ENCODE data around the gene GNB1.

GNB1 gene

GRCh38 chr1:1825217-1825616, 65.7 kb downstream of the GNB1 start:
- Mint-ChIP-seq H3K9me3 (no peaks in the 10 kb centered on the region), H3K4me3 (no peak overlapping the region), H3K4me1 (ENCODE audit: low read depth) (peaks cover 44% of the 10 kb centered on the region), H3K27me3 (no peaks in the 10 kb centered on the region), H3K27ac (peak overlapping the region; percentile 21), H3K36me3 (ENCODE audit: low read depth) (peaks cover 41% of the 10 kb centered on the region)

DNA sequence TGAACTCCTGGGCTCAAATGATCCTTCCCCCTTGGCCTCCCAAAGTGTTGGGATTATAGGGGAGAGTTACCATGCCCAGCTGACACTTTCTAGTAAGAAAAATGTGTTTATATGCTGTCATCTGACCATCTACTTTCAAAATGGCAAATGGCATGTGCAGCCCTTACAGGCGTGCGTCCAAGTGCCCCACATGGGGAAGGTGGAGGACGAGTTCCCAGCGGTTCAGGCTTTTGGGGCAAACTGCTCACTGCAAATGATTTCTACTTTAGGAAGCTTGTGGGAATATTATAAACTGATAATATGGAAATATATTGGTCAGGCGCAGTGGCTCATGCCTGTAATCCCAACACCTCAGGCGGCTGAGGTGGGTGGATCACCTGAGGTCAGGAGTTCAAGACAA, 71.1 kb downstream of the GNB1 start:
- H3K4me3 Mint-ChIP-seq: no peak overlapping the region
- H3K9me3 Mint-ChIP-seq: no peaks in the 10 kb centered on the region
- H3K4me1 Mint-ChIP-seq (ENCODE audit: low read depth): peaks cover 15% of the 10 kb centered on the region
- peaks cover 46% of the 10 kb centered on the region for H3K36me3 Mint-ChIP-seq (ENCODE audit: low read depth)
- H3K27ac Mint-ChIP-seq: no peak overlapping the region
- H3K27me3 Mint-ChIP-seq: no peaks in the 10 kb centered on the region

GRCh38 chr1:1817221-1817620, 73.7 kb downstream of the GNB1 start:
- Mint-ChIP-seq H3K4me1 (ENCODE audit: low read depth) (peaks cover 6% of the 10 kb centered on the region), H3K9me3 (no peaks in the 10 kb centered on the region), H3K36me3 (ENCODE audit: low read depth) (peaks cover 50% of the 10 kb centered on the region), H3K27ac (peak overlapping the region; percentile 41), H3K27me3 (no peaks in the 10 kb centered on the region), H3K4me3 (no peak overlapping the region)

GRCh38 chr1:1815606-1816281, 75.1 kb downstream of the GNB1 start:
- Mint-ChIP-seq H3K9me3 (no peaks in the 10 kb centered on the region), H3K27me3 (no peaks in the 10 kb centered on the region), H3K27ac (peak overlapping the region; percentile 63), H3K4me3 (no peak overlapping the region), H3K36me3 (ENCODE audit: low read depth) (peaks cover 48% of the 10 kb centered on the region), H3K4me1 (ENCODE audit: low read depth) (peaks cover 2% of the 10 kb centered on the region)

GRCh38 chr1:1809489-1809888, 81.4 kb downstream of the GNB1 start:
- Mint-ChIP-seq H3K4me3 (no peak overlapping the region), H3K4me1 (ENCODE audit: low read depth) (peaks cover 10% of the 10 kb centered on the region), H3K27ac (peak overlapping the region; percentile 61), H3K36me3 (ENCODE audit: low read depth) (peaks cover 40% of the 10 kb centered on the region), H3K27me3 (no peaks in the 10 kb centered on the region), H3K9me3 (no peaks in the 10 kb centered on the region)

- peaks cover 10% of the 10 kb centered on the region for H3K4me1 Mint-ChIP-seq (ENCODE audit: low read depth)
- no peaks in the 10 kb centered on the region for H3K27me3 Mint-ChIP-seq
- no peak overlapping the region for H3K27ac Mint-ChIP-seq
- H3K4me3 Mint-ChIP-seq: no peak overlapping the region
- H3K9me3 Mint-ChIP-seq: no peaks in the 10 kb centered on the region
- H3K36me3 Mint-ChIP-seq (ENCODE audit: low read depth): peaks cover 40% of the 10 kb centered on the region
Measured at GRCh38 chr1:1808206-1808605, 82.7 kb downstream of the GNB1 start.

DNA sequence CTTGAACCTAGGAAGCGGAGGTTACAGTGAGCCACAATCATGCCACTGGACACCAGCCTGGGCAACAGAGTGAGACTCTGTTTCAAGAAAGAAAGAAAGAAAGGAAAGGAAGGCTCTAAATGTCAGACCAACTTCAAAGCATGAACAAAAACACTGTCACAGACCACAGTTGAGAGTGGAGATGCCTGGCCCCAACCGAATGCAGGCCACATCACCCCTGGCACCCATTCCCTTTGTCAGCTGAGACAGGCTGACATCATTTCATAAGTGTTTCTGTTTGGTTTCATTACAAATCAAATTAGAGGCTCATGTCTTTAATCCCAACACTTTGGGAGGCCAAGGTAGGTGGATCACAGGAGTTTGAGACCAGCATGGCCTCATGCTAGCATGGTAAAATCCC, 84.0 kb downstream of the GNB1 start:
- H3K27me3 Mint-ChIP-seq: no peaks in the 10 kb centered on the region
- no peak overlapping the region for H3K4me3 Mint-ChIP-seq
- H3K4me1 Mint-ChIP-seq (ENCODE audit: low read depth): peaks cover 18% of the 10 kb centered on the region
- H3K27ac Mint-ChIP-seq: peak overlapping the region; percentile 70
- no peaks in the 10 kb centered on the region for H3K9me3 Mint-ChIP-seq
- peaks cover 38% of the 10 kb centered on the region for H3K36me3 Mint-ChIP-seq (ENCODE audit: low read depth)

- no peaks in the 10 kb centered on the region for H3K27me3 Mint-ChIP-seq
- H3K36me3 Mint-ChIP-seq (ENCODE audit: low read depth): peaks cover 50% of the 10 kb centered on the region
- H3K27ac Mint-ChIP-seq: peak overlapping the region; percentile 43
- peaks cover 36% of the 10 kb centered on the region for H3K4me1 Mint-ChIP-seq (ENCODE audit: low read depth)
- H3K9me3 Mint-ChIP-seq: no peaks in the 10 kb centered on the region
- no peak overlapping the region for H3K4me3 Mint-ChIP-seq
Measured at GRCh38 chr1:1804301-1804700, 86.6 kb downstream of the GNB1 start.

DNA sequence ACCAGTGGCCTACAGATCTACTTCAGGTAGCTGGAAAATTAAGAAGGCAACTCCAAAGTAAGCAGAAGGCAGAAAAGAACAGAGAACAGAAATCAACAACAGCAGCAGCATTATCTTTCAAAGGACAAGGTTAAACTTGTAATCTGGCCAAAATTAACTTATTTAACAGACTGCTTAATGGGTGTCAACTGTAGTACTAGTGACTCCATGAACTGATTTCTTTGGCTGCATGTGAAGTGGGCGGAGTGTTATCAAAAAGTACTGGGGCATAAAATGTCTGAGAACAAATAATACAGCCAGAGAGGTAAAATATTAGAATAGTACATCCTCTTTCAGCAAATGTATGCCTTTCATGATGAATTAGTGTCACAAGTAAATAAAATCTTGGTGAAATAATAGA, 88.0 kb downstream of the GNB1 start:
- no peaks in the 10 kb centered on the region for H3K9me3 Mint-ChIP-seq
- no peak overlapping the region for H3K27ac Mint-ChIP-seq
- H3K27me3 Mint-ChIP-seq: no peaks in the 10 kb centered on the region
- peaks cover 52% of the 10 kb centered on the region for H3K36me3 Mint-ChIP-seq (ENCODE audit: low read depth)
- peaks cover 38% of the 10 kb centered on the region for H3K4me1 Mint-ChIP-seq (ENCODE audit: low read depth)
- H3K4me3 Mint-ChIP-seq: no peak overlapping the region

DNA sequence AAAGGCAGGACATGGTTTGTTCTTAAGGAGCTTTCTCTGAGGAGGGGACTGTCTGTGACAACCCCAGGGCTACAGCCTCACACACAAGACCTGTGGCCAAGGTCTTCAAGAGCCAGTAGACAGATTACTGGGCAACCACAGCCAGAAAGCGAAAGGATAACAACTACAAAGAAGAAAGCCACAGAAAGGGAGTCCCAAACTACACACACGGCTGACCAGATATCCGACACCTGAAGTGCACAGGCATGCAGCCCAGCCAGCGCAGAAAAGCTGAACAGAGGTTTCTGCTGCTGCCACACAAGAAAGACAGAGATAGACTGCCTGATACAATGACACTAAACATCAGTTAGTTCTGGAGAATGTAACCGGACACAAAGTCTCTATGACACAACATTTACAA, 91.2 kb downstream of the GNB1 start:
- Mint-ChIP-seq H3K36me3 (ENCODE audit: low read depth) (peaks cover 61% of the 10 kb centered on the region), H3K4me3 (no peak overlapping the region)

GRCh38 chr1:1797731-1798341, 93.1 kb downstream of the GNB1 start:
- Mint-ChIP-seq H3K27ac (peak overlapping the region; percentile 55), H3K27me3 (no peaks in the 10 kb centered on the region), H3K36me3 (ENCODE audit: low read depth) (peaks cover 60% of the 10 kb centered on the region), H3K4me3 (no peak overlapping the region), H3K4me1 (ENCODE audit: low read depth) (peaks cover 33% of the 10 kb centered on the region), H3K9me3 (no peaks in the 10 kb centered on the region)

More for the DNA sequence above, 91.2 kb downstream of the GNB1 start:
- H3K9me3 Mint-ChIP-seq: no peaks in the 10 kb centered on the region
- H3K4me1 Mint-ChIP-seq (ENCODE audit: low read depth): peaks cover 34% of the 10 kb centered on the region
- no peaks in the 10 kb centered on the region for H3K27me3 Mint-ChIP-seq
- peak overlapping the region; percentile 2 for H3K27ac Mint-ChIP-seq

- Mint-ChIP-seq H3K4me1 (ENCODE audit: low read depth) (peaks cover 22% of the 10 kb centered on the region), H3K27ac (peak overlapping the region; percentile 49), H3K4me3 (no peak overlapping the region), H3K9me3 (no peaks in the 10 kb centered on the region), H3K36me3 (ENCODE audit: low read depth) (peaks cover 61% of the 10 kb centered on the region), H3K27me3 (no peaks in the 10 kb centered on the region)
Measured at GRCh38 chr1:1796466-1796865, 94.4 kb downstream of the GNB1 start.

DNA sequence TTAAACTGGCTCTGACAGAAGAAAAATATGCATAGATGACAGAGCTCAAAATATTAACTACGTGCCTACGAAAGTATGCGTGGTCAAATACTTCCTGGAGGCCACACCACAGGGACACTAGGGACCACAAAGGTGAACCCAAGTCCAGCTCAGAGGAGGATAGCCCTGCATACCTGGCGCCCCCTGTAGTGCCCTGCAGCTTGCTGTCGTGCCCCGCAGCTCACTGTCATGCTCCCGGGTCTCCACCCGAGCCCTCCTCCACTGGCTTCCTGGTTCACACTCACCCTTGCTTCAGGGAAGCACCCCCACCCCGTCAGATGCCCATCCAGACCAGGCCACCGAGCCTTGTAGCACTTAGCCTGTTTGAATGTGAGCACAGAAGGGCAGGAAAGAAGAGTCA, 95.9 kb downstream of the GNB1 start:
- Mint-ChIP-seq H3K9me3 (no peaks in the 10 kb centered on the region), H3K4me1 (ENCODE audit: low read depth) (peaks cover 14% of the 10 kb centered on the region), H3K27ac (no peak overlapping the region), H3K27me3 (no peaks in the 10 kb centered on the region), H3K4me3 (no peak overlapping the region), H3K36me3 (ENCODE audit: low read depth) (peaks cover 64% of the 10 kb centered on the region)

DNA sequence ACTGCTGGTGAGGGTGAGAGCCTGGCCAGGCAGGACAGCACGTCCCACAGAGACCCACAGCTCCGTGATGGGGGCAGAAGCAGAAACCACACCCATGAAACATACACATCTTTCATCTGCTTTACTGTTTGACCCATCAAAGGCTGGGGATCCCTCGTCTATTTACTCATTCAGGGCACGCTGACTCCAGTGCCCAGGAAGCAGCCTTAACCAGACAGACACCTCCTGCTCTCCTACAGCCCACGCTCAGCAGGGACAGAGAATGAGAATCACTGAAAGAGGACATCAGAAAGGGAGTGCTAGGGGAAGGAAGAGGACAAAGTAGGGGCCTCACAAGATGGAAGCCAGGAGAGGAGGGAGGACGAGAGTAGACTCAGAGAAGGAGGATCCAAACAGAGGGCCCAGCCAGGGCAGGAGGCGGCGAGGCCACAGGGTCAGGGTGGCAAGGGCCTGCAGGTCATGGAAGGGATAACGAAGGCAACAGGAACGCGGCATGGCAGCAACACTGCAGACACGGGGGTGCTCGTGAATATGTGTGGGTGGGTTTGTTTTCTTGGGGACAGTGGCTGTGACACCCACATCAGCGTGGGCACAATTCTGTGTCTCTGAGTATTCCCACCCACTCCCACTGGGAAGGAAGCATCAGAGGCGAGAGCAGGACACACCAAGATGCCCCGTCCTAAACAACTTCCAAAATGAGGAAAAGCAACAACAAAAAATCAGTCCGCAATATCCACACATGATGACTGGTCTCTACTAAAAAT, 97.2 kb downstream of the GNB1 start:
- H3K36me3 Mint-ChIP-seq (ENCODE audit: low read depth): peaks cover 65% of the 10 kb centered on the region
- no peak overlapping the region for H3K4me3 Mint-ChIP-seq
- H3K27me3 Mint-ChIP-seq: no peaks in the 10 kb centered on the region
- peaks cover 8% of the 10 kb centered on the region for H3K4me1 Mint-ChIP-seq (ENCODE audit: low read depth)
- H3K27ac Mint-ChIP-seq: no peak overlapping the region
- no peaks in the 10 kb centered on the region for H3K9me3 Mint-ChIP-seq

- peaks cover 76% of the 10 kb centered on the region for H3K36me3 Mint-ChIP-seq (ENCODE audit: low read depth)
- H3K4me3 Mint-ChIP-seq: no peak overlapping the region
- H3K4me1 Mint-ChIP-seq (ENCODE audit: low read depth): no peaks in the 10 kb centered on the region
- no peaks in the 10 kb centered on the region for H3K27me3 Mint-ChIP-seq
- no peak overlapping the region for H3K27ac Mint-ChIP-seq
- H3K9me3 Mint-ChIP-seq: no peaks in the 10 kb centered on the region
Measured at GRCh38 chr1:1788646-1789431, 102.0 kb downstream of the GNB1 start.

All from stimulated activated naive CD8-positive, alpha-beta T cell treated with anti-CD3 and anti-CD28 coated beads, Interleukin-15, Interleukin-2, amounts not matched to agents 100 ng/mL and 50 ng/mL, for 24 hours (primary cell).